Stimulated activated CD4-positive, alpha-beta T cell treated with anti-CD3 and anti-CD28 coated beads, Interleukin-4, amount 100 ng/mL, for 4 hours (primary cell): ENCODE results near the gene TMED7.
"Not testable (repeated sequence)": the region's sequence is repeated elsewhere in the genome, so short reads cannot be mapped to it uniquely, and the experiment has no call there.

Experiments
- DNase-seq, 2 experiments: peaks; one replicate each; pipeline ENCODE4 v3.0.0-alpha.2; 2020

TMED7 gene

DNA sequence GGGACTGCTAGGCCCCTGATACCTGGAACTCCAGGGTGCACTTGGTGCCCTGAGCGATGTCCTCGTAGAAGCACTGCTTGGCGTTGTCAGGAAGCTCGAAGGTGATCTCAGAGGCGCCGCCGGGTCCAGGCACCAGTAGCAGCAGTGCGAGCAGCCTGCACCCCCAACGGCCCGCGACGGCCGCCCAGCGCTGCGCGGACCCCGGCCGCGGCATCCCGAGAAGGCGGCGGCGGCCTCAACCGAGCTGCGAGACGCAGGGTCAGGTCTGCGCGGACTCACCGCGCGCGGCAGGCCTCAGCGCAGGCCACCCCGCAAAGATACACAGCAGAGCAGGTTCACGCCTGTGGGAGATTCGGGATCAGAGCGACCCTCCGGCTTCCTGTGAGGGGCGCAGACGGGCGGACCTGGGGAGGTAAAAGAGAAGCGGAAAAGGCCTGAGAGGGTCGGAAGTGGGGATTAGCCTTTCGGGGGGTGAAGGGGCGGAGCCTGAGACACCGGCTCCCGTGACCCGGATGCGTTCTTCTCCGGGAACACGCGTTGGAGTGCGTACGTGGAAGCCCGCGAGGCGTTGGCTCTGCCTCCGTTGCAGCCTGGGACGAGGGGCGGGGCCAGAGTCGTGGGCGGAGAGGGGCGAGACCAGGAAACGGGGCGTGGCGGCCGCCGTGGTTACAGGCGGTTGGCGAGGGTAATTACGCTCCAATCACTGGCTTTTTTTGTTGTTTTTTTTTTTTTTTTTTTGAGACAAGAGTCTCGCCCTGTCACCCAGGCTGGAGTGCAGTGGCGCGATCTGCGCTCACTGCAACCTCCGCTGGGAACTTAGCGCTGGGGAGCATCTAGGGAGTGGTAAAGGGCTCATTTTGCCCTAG, at the start of gene TMED7:
TSS of gene TMED7 (minus strand) at position 458 of the 866 bp plus-strand sequence. CDS start at position 214, 244 bp downstream.
- DNase-seq = peak; percentile 100

DNA sequence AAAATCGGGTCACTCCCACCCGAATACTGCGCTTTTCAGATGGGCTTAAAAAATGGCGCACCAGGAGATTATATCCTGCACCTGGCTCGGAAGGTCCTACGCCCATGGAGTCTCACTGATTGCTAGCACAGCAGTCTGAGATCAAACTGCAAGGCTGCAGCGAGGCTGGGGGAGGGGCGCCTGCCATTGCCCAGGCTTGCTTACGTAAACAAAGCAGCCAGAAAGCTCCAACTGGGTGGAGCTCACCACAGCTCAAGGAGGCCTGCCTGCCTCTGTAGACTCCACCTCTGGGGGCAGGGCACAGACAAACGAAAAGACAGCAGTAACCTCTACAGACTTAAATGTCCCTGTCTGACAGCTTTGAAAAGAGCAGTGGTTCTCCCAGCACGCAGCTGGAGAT, 48.9 kb upstream of the TMED7 start:
- not testable (repeated sequence) for DNase-seq

DNA sequence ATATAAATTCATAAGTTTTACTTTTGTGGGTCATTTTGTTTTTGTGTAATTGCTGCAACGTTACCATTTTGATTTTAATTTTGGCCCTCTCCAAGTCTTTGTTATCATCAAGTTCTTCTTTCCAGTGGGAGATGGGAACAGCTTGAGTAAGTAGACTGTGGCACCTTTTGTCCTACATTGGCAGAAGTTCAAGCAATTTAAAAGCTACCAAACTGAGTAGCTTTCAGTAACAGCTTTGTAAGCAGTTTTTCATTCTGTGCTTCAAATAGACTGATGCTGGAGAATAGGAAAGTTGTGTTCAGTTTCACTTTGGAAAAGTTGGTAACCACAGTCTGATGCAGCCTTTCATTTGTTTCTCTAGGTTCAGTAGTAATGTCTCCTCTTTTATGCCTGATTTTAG, 47.8 kb upstream of the TMED7 start:
- no peak for DNase-seq

DNA sequence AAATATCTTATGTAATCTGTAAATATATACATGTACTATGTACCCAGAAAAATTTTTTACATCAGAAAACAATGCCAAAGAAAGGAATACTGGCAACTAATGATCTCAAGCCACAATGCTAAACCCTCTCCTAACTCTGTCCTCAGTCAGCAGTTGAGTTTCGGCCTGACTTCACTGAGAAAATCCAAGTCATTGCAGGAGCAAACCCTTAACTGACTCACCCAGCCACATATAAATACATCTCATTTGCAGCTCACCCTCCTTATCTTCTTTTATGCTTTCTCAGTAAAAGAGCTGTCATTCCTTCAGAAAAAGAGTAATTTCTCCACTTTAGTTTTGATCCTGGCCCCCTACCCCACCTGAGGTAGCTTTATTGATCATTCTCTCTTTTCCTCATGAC, 46.1 kb upstream of the TMED7 start:
- DNase-seq = no peak

DNA sequence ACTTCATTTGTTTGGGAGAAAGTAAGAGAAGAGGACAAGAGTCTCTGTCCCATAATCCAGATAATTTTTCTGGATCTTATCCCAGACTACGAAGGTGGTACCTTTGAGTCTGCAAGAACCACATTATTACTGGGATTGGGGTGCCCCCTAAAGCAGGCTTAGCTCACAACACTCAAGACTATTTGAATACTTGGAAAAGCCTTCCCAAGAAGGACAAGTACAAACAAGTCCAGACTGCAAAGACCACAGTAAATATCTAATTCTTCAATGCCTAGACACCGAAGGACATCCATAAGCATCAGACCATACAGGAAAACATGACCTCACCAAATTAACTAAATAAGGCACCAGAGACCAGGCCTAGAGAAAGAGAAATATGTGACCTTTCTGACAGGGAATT, 40.2 kb upstream of the TMED7 start:
- DNase-seq = no peak

DNA sequence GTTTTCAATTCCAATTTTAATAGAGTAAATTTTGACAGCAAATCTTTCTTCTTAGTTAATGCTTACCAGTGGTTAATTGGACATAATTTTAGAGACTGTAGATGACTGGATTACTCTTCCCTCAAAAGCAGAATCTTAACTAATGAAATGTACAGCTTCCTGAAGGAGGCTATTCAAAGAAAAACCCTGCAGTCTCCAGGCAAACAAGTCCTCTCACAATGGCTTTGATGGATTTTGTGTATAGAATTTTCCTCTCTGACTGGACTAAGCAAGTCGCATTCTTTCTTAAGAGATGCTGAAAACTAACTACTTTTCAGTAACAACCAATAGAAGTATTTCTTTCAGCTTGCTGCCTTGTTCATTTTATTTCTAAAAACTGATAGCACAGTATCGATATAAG, 35.7 kb upstream of the TMED7 start:
- no peak for DNase-seq

DNA sequence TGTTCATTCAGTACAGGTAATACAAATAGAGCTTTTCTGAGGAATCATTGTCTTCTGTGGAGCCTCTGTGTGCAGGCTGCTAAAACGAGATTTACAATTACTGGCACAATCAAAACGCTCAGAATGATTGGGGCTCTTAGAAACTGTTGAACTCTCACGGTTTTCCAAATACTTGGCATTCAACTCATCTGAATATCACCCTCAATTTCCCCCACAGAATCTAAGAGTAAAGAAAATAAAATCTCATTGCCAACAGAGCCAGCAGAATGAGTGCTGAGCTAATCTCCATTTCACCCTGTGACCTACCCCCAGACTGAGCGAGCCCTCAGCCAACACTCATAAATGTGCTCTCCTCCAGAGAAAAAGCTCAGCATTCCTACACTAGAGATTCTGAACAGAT, 35.3 kb upstream of the TMED7 start:
- no peak for DNase-seq

DNA sequence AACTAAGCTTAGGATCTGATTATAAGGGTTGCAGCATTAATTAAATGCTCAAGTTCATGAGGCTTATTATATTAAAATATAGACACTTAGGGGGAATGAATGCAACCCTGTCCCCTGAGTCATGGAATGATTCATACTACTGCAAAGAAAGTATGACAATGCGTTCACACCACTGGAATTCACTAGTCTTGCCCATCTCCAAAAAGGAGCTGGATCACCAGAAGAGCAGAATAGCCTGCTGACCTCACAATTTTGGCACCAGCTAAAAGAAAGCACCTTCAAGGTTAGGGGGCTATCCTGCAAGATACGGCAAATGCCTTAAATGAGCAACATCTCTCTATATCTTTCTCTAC, 32.0 kb upstream of the TMED7 start:
- DNase-seq = no peak

DNA sequence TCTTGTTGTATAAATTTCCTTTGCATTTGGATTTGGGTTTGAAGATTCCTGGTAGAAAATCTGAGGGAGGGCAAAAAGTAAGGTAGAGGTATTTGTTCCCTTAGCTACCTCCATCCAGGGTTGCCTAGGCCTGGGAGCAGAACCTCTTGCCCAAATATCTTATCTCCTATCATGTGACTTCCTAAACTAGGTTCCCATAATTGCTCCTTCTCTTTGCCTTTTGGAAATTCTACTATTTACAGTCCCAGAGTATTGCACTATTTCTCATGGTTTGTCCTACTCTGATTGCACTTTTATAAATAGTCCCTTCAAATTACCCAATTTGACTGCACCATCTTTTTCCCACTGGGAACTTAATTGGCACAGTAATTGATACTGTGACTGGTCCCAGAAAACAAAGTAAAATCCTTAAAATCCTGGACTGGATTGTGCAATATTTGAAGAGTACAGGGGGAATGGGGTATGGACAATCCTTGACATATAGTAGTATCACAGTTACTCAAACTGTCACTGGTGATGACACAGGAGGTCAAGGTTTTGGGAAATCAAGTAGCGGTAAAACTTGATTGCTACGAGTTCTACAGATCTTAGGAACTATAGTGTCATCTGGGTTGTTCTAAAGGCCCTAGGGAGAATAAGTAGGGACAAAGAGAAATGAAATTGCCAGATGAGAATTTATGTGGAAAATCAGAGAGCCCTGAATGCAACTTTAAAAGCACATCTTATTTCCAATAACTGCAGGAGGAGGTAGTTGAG, 31.5 kb upstream of the TMED7 start:
- no peak for DNase-seq

DNA sequence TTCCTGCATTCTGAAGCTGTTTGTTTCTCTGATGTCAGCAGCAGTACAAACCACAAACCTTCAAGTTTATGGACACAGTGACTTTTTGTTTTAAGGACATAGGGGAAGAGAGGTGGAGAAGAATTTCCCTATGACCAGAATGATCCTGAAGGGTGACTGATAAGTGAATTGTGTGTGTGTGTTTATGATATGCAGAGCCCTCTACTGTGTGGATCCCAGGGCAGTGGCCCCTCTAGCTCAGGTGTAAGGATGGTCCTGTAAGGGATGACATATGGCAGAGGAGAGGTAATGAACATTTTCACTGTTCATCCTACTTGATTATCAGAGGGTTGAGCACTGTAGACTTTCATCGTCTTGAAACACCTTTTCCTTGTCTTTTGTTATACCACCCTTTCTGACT, 30.6 kb upstream of the TMED7 start:
- DNase-seq = no peak

DNA sequence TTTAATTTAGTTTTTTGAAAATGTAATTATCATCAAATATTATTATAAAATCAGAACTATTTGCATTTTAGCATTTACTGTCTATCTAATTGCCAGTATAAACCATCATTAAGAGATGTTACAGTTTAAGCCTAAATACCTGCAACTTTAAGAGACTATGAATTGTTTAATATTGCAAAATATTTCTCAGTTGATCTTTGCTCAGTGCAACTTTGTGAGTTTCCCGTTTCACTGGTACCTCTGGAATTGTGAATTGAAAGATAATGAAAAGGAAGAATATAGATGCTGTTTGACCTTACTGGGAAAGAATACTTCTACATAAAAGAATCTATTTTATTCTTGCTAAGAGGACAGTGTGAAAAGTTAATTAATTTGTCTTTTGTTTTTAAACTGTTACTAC, 30.2 kb upstream of the TMED7 start:
- no peak for DNase-seq

DNA sequence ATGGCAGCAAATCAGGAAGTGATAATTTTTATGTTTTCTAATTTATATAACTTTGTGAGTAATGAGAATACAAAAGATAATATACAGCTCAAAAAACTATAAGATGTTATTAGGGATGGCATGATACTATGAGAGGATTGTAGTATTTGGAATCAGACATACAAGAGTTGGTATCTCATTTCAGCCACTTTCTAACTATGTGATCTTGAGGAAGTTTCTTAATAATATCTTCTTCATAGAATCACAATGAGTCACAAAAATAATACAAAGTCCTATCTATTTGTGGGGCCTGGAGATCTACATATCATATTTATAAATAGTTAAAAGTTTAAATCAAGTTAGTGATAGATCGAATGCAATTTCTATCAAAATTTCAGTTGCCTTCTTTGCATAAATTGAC, 23.7 kb upstream of the TMED7 start:
- DNase-seq = no peak

DNA sequence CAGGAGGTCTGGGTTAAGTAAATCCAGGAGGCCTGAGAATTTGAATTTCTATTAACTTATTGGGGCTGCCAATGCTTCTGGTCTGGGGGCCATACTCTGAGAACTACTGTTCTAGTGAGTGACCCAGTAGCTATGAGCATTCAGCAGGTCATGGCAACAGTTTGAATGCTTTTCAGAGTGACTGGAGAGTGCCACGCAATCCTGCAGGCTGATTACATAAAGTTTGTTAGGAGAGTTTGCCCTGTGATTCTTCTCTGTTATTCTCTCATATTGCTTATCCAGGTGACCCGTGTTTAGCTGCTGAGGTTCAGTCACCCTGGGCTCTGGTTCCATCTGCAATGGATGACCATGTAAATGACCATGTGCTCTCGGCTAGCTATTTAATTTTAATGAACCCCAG, 22.2 kb upstream of the TMED7 start:
- DNase-seq = no peak

DNA sequence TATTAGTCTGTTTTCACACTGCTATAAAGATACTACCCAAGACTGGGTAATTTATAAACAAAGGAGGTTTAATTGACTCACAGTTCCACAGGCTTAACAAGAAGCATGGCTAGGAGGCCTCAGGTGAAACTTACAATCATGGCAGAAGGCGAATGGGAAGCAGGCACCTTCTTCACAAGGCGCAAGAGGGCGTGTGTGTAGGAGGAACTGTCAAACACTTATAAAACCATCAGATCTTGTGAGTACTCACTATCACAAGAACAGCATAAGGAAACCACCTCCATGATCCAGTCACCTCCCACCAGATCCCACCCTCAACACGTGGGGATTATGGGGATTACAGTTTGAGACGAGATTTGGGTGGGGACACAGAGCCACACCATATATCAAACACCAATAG, 19.6 kb upstream of the TMED7 start:
- DNase-seq = not testable (repeated sequence)

DNA sequence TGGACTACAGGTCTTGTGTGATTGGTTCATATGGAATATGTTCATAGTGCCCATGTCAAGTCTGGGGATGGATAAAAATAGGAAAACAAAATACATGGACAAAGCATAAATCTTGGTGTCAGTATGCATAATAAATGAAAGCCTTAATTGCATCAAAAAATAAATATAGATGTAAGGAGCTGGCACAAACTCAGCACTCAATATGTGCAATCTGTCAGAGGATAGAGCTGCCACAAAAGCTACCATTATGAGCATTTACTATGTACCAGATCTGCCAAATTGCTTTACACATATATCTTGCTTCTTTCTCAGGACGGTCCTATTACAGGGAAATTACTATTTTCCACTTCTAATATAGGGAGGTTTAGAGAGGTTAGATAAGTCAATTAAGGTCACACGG, 18.2 kb upstream of the TMED7 start:
- DNase-seq = no peak

DNA sequence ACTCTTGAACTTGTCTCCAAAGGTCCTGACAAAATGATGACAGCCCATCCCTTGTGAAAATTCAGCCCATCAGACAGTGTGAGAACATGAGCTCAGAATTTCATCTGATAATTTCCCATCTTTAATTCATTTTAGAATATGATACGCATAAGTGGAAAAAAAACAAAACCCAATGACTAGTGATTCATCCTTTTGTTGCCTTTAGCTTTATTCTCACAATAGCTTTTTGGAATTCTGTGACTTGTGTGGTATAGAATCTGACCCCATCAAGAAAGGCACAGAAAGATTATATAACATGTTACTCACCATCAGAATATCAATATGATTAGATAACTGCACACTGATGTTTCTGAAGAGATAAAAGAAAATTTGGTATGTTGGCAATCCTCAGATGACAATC, 16.1 kb upstream of the TMED7 start:
- no peak for DNase-seq

DNA sequence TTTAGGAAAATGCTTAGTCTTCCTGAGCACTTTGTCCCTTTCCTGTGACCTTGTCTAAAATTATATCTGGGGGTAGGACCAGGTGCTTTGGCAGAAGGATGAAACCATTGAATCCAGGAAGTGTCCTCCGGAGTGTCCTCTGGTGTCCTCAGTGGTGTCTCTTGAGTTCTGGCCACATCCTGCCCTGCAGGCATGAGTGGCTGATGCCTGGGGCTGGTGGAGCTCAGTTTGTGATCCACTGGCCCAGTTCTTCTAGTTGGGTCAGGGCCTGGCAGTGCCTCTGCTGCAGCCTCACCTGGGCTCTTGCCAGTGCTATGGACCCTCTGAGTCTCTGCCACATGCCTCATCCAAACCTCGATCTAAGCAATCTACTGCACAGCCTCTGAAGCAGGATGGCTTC, 14.4 kb upstream of the TMED7 start:
- no peak for DNase-seq

DNA sequence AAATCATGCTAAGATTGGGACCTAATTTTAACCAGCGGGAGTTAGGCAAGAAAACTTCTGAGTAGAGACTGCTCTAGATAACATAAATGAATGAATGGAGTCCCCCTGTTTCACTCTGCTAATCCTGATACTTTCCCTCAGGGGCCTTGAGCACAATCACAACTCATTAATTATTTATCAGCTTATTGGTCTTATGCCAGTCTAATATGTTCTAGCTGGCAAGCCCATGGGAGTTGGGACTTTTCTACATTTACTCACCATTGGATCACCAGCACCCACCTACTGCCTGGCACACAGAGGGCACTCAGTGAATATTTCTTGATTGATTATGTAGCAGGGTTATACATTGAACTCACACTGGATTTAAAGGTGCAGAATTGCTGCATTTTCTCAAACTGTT, 13.5 kb upstream of the TMED7 start:
- no peak for DNase-seq

DNA sequence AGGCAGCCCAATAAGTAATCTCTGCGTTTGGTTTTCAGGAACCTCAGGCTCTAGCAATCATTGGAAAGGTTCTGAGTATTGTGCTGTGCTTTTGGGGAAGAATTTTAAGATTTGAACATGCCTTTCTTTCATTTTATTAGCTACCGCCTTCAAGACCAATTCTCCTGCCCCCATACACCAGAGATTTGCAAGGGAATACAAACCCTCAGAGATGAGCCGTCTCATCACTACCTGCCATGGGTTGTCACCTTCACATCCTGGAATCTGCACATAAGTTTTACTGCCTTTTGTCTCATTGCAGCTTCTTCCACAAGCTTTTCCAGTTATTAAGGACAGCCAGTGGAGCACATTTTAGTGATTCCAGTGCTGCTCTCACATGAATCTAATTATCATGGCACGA, 11.7 kb upstream of the TMED7 start:
- no peak for DNase-seq

DNA sequence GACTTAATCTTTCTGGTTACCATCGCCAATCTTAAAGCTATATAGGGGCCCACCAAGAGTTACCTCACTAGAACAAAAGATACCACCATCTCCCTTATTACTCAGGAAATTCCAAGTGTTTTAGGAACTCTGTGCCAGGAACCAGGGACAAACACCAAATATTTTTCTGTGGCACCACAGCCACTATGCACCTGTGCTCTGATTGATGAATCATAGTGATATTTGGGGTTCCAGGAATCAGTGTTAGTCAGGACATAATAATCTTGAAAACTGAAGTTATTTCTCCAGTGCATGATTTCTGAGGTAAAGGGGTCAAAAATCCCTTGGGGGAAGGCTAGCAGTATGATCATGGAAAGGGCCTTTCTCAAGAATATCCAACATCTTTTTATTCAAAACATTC, 10.2 kb upstream of the TMED7 start:
- no peak for DNase-seq

DNA sequence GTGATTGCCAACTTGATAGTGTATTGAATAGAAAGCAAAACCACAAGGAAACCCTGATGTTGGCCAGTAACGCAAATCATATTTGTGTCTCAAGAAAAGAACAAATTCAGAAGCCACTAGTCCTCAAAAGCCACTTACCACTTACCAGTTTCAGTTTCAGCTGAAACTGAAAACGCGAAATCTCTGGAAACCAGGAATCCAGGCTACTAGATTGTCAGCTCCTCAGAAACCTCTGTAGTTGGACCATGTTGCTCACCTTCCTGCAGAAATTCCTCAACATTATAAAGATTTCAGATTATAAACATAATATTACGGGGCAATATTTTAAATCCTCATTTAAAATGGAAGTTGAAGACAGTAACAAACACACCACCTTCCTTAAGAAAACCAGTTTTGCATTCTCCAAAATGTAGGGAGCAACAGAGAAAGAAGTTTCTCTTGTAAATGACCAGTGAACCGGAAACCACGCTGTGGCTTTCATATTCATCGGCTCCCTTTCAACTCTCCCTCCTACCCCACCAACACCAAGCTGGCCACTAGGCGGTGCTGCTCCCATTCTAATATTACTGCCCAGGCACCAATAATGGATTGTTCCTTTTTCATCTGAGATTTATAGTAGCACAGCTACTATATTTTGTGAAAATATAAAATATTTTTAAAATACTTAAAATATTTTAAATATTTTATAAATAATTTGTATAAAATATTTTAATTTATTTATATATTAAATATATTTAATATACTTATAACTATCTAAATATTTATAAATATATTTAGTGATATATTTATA, 8.7 kb upstream of the TMED7 start:
- peak; percentile 69 to 77 for DNase-seq

DNA sequence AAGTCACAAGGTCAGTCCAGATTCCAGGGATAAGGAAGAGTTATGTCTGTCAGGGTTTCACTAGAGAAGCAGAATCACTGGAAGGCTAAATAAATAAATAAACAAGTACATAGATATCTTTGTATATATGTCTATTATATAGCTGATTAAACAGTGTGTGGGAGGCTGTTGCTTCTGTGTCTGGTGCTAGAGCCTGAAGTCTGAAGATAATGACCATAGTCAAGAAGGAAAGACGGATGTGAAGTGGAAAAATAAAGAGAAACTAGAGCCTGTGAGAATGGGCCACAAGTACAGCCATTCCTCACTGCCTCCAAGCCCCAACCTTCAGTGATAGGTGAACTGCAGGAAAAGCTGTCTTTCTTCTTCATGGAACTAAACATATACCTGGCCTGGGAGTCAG, 4.1 kb upstream of the TMED7 start:
- no peak for DNase-seq

DNA sequence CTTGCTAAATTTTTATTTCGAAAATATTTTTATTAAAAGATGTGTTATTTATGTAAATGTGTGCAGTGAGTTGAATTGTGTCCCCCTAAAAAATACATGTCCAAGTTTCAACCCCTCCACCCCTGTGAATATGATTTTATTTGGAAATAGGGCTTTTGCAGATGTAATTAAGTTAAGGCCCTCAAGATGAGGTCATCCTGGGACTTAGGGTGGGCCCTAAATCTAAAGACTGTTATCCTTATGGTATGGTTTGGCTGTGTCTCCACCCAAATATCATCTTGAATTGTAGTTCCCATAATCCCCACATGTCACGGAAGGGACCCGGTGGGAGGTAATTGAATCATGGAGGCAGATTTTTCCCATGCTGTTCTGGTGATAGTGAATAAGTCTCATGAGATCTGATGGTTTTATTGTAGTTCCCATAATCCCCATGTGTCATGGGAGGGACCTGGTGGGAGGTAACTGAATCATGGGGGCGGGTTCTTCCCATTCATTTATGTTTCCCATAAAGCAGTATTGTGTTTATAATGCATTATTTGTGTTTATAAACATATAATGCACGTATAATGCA, 1.5 kb upstream of the TMED7 start:
- no peak for DNase-seq
